Esophagus squamous epithelium (tissue), 4 donors: ENCODE data around the gene ANTXR2.

ENCODE experiments used
- POLR2A ChIP-seq, 4 donors: fragments of 450-650 bp; IDR thresholded peaks; one replicate each; pipeline ENCODE4 v1.6.1; 2017; ENCODE audit warnings: antibody characterized with exemption in 4 of 4, mild to moderate bottlenecking in 4 of 4, moderate library complexity in 3 of 4
- TF ChIP-seq, protein P1 (sequence below), 6 experiments: fragments of 450-650 bp in 4 of 6; fragments of 200-600 bp in 2 of 6; sonication (generic) in 2 of 6; IDR thresholded peaks; one replicate each; pipeline ENCODE4 v1.5.1; 2016 to 2019; ENCODE audit warnings: antibody characterized with exemption in 6 of 6, mild to moderate bottlenecking in 4 of 6, moderate library complexity in 4 of 6

DNA sequence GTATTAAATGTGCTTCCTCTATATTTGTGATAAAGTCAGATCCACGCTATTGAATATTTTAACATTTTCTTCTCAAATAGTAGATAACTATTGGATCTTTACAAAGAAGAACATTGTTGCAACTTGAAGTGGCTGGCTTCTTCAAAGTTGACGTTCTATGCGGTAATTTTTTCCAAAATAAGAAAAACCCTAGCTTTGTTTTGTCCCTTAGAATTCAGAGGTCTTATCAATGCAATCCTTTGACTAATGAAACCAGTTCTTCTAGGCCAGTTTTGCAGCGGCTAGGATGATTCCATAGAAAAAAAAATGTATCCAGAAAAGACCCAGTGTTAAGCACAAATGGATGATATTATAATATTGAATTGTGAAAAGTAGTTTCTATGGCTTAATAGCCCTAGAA is 89.6 kb downstream of the ANTXR2 start:
- TF ChIP-seq, protein P1, sequence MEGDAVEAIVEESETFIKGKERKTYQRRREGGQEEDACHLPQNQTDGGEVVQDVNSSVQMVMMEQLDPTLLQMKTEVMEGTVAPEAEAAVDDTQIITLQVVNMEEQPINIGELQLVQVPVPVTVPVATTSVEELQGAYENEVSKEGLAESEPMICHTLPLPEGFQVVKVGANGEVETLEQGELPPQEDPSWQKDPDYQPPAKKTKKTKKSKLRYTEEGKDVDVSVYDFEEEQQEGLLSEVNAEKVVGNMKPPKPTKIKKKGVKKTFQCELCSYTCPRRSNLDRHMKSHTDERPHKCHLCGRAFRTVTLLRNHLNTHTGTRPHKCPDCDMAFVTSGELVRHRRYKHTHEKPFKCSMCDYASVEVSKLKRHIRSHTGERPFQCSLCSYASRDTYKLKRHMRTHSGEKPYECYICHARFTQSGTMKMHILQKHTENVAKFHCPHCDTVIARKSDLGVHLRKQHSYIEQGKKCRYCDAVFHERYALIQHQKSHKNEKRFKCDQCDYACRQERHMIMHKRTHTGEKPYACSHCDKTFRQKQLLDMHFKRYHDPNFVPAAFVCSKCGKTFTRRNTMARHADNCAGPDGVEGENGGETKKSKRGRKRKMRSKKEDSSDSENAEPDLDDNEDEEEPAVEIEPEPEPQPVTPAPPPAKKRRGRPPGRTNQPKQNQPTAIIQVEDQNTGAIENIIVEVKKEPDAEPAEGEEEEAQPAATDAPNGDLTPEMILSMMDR (IDR thresholded peaks at IDR 0.05) = no peak
- no peak for TF ChIP-seq POLR2A (IDR thresholded peaks at IDR 0.05)
